K562 (cell line): Measurements from ENCODE around the gene TUBB1. TPM values are rescaled to one million over a fixed set of nuclear protein-coding genes. Genes with fewer than 3 reads are reported as not detected.
A peak's percentile ranks its signal among the peaks of the same experiment; 100 is the strongest.

Experiments used
- BRD9 ChIP-seq: fragments of 450-650 bp; IDR thresholded peaks from 2 replicates; pipeline ENCODE4 v1.6.1; 2018; ENCODE audit warnings: low read depth; ENCODE audit not compliant: partially characterized antibody
- CBX3 ChIP-seq, 2 experiments: IDR thresholded peaks; 1 replicate in 1 of 2; 2 replicates in 1 of 2; pipeline ENCODE4 v1.6.1; 2012; ENCODE audit warnings: inconsistent platforms in 2 of 2, low read length in 2 of 2, borderline replicate concordance in 1 of 2, control low read depth in 1 of 2
- CHD1 ChIP-seq: fragments of 200-600 bp; sonication (generic); IDR thresholded peaks from one replicate; pipeline ENCODE4 v1.6.1; 2012; ENCODE audit warnings: mild to moderate bottlenecking, moderate library complexity, low read length, inconsistent platforms
- GABPB1 ChIP-seq: sonication (generic); formaldehyde crosslinking; IDR thresholded peaks from 2 replicates; pipeline ENCODE4 v1.8.0; 2022; ENCODE audit warnings: mild to moderate bottlenecking, missing genetic modification reagents
- HNRNPUL1 ChIP-seq: fragments of 200-400 bp; formaldehyde crosslinking; IDR thresholded peaks from 2 replicates; pipeline ENCODE4 v1.6.1; 2017; ENCODE audit warnings: low read length
- HOXB6 ChIP-seq: fragments of 250-450 bp; sonication (Bioruptor Pico); IDR thresholded peaks from 2 replicates; pipeline ENCODE4 v1.5.1; 2022; ENCODE audit warnings: mild to moderate bottlenecking, borderline replicate concordance
- MBD2 ChIP-seq: sonication (generic); IDR thresholded peaks from 2 replicates; pipeline ENCODE4 v1.6.1; 2016; ENCODE audit warnings: low read depth, borderline replicate concordance
- MCM7 ChIP-seq, 2 experiments: fragments of 450-650 bp; IDR thresholded peaks; 2 replicates each; pipeline ENCODE4 v1.6.1; 2016 to 2018
- MIER1 ChIP-seq: fragments of 450-650 bp; IDR thresholded peaks from 2 replicates; pipeline ENCODE4 v1.6.1; 2016; ENCODE audit warnings: antibody characterized with exemption, mild to moderate bottlenecking, low read depth
- MYC ChIP-seq, 2 experiments: fragments of 250-450 bp in 1 of 2; sonication (Bioruptor Pico) in 1 of 2; IDR thresholded peaks; 2 replicates each; pipeline versions ENCODE4 v1.5.1 to v1.6.1; 2012 to 2021; ENCODE audit warnings: low read depth in 2 of 2, borderline replicate concordance in 1 of 2, improper control_type of control experiment in 1 of 2, low read length in 1 of 2, mild to moderate bottlenecking in 1 of 2, moderate library complexity in 1 of 2
- NCOR1 ChIP-seq: fragments of 450-650 bp; IDR thresholded peaks from 2 replicates; pipeline ENCODE4 v1.6.1; 2016; ENCODE audit warnings: mild to moderate bottlenecking, moderate library complexity
- POLR2G ChIP-seq: fragments of 200-400 bp; formaldehyde crosslinking; IDR thresholded peaks from 2 replicates; pipeline ENCODE4 v1.6.1; 2017; ENCODE audit warnings: low read depth, mild to moderate bottlenecking, antibody characterized with exemption, low read length, moderate library complexity
- SREBF2 ChIP-seq: sonication (generic); formaldehyde crosslinking; IDR thresholded peaks from 2 replicates; pipeline ENCODE4 v1.4.0; 2020; ENCODE audit warnings: mild to moderate bottlenecking, missing genetic modification reagents
- SRSF7 ChIP-seq: fragments of 200-400 bp; formaldehyde crosslinking; optimal IDR thresholded peaks from 2 replicates; pipeline ENCODE3; 2017; ENCODE audit warnings: mild to moderate bottlenecking, low read depth, low read length
- SUPT5H ChIP-seq: fragments of 450-650 bp; IDR thresholded peaks from 2 replicates; pipeline ENCODE4 v1.6.1; 2016
- TRIM25 ChIP-seq: fragments of 450-650 bp; IDR thresholded peaks from 2 replicates; pipeline ENCODE4 v1.7.0; 2016; ENCODE audit warnings: borderline replicate concordance
- U2AF1 ChIP-seq: fragments of 200-400 bp; formaldehyde crosslinking; optimal IDR thresholded peaks from 2 replicates; pipeline ENCODE3; 2017; ENCODE audit warnings: mild to moderate bottlenecking, low read depth, low read length, moderate library complexity
- ZBTB7A ChIP-seq: IDR thresholded peaks from 2 replicates; pipeline ENCODE4 v1.6.1; 2011; ENCODE audit warnings: low read depth, mild to moderate bottlenecking, low read length, moderate library complexity, borderline replicate concordance; ENCODE audit not compliant: control insufficient read depth
- ZNF197 ChIP-seq: fragments of 200-800 bp; sonication (Bioruptor generic); IDR thresholded peaks from 2 replicates; pipeline ENCODE4 v1.6.1; 2016; ENCODE audit warnings: low read depth, missing genetic modification characterization, missing compliant biosample characterization
- ZNF232 ChIP-seq: sonication (generic); formaldehyde crosslinking; IDR thresholded peaks from 2 replicates; pipeline ENCODE4 v1.8.0; 2022; ENCODE audit warnings: mild to moderate bottlenecking, missing genetic modification reagents
- ZNF395 ChIP-seq: fragments of 200-800 bp; sonication (Bioruptor generic); IDR thresholded peaks from 2 replicates; pipeline ENCODE4 v1.6.1; 2017; ENCODE audit warnings: missing genetic modification characterization, missing compliant biosample characterization
- ZNF584 ChIP-seq: fragments of 200-800 bp; sonication (Bioruptor generic); IDR thresholded peaks from 2 replicates; pipeline ENCODE4 v1.6.1; 2016; ENCODE audit warnings: low read depth, mild to moderate bottlenecking, missing genetic modification characterization, missing compliant biosample characterization
- ZNF586 ChIP-seq: fragments of 450-650 bp; formaldehyde crosslinking; conservative IDR thresholded peaks from 2 replicates; pipeline ENCODE4 v1.4.0; 2020; ENCODE audit warnings: mild to moderate bottlenecking, moderate library complexity
- polyA plus RNA-seq, 8 experiments: library from polyadenylated mRNA; depleted of rRNA in 4 of 8; stranded (reverse) in 5 of 8; unstranded in 3 of 8; fragments of >200 nt; fragmentation: Nextera tagmentation in 2 of 8; fragmentation: Illumina TruSeq in 1 of 8; extraction: Ambion mirVana in 2 of 8; extraction: Trizol in 1 of 8; gene quantifications; 2 replicates each; pipeline versions ENCODE4 v1.2.1 to v1.2.3, GENCODE V29; 2011 to 2014; ENCODE audit warnings: inconsistent platforms in 1 of 8, missing spikeins in 1 of 8
- total RNA-seq, 7 experiments: library from RNA; depleted of rRNA in 6 of 7; stranded (reverse); fragments of >200 nt in 6 of 7; fragmentation: Illumina TruSeq in 2 of 7; extraction: Trizol in 2 of 7; gene quantifications; 2 replicates each; pipeline versions ENCODE4 v1.2.1 to v1.2.3, GENCODE V29; 2011 to 2021; ENCODE audit warnings: low replicate concordance in 1 of 7

Gene TUBB1
- total and polyA plus RNA-seq, 9 of the 15 experiments (the other 6 are each of a cell fraction or from before 2014, with no cell fraction given): 1.5 to 3.9 (median 2.4) TPM

DNA sequence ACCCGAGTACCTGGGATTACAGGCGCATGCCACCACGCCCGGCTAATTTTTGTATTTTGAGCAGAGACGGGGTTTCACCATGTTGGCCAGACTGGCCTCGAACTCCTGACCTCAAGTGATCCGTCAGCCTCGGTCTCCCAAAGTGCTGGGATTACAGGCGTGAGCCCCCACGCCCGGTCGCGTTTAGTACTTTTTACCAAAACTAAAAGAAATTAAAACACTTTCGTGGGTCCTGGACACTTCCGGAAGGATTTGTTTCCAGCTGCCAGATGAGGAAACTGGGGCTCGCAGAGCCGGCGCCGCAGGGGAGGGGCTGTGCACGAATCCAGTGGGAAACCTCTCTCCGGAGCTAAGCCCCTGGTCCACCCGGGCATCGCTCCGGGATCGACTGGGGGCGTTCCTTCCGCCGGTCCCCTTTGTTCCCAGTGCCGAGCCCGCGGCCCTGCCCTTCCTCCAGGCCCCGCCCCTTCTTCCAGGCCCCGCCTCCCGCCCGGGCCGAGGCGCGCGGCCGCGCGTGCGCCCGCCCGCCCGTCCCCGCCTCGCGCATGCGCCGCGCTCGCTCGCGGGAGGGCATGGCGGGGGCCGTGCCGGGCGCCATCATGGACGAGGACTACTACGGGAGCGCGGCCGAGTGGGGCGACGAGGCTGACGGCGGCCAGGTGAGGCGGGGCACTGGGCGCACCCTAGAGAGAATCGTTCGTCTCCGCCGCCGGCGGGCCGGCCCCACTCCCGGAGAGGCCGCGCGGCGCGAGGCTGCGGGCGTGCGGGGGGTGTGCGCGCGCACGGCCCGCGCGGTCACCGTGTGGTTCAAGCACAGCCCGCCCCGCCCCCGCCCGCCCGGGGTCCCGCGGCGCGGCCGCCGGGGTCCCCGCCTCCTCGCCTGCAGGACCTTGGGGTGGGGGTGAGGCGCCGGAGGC is 38.3 kb upstream of the TUBB1 start, which contains the start of gene NELFCD (continued):
- no peak for TF ChIP-seq ZNF232 (CRISPR knock-in tag)
- no peak for TF ChIP-seq MIER1
- TF ChIP-seq MCM7 (IDR thresholded peaks at IDR 0.05): no peak
- TF ChIP-seq HOXB6 (CRISPR knock-in tag): no peak
- TF ChIP-seq GABPB1 (CRISPR knock-in tag): no peak
- no peak for TF ChIP-seq SREBF2 (CRISPR knock-in tag)
- TF ChIP-seq ZNF197 (CRISPR knock-in tag): peak; percentile 77; the same call in 1 of the 2 replicates
- no peak for TF ChIP-seq TRIM25
- TF ChIP-seq SRSF7: no peak
- TF ChIP-seq POLR2G: peak; percentile 92
- TF ChIP-seq ZNF586 (CRISPR knock-in tag): no peak
- peak; percentile 78 for TF ChIP-seq SUPT5H
- TF ChIP-seq ZNF395 (CRISPR knock-in tag): no peak; the same call in 1 of the 2 replicates
- no peak for TF ChIP-seq U2AF1
- TF ChIP-seq BRD9: no peak
- TF ChIP-seq NCOR1: no peak
- peak in 1 of 2 experiments; percentile 9; a peak in 1 of 3 replicates for TF ChIP-seq CBX3 (IDR thresholded peaks at IDR 0.05; ENCODE audit: borderline replicate concordance in 1 of 2, low read length in 2 of 2)
- 0 out of 2 replicates have a peak, but pooled peaks have one; percentile 28 for TF ChIP-seq MBD2
- no peak for TF ChIP-seq HNRNPUL1
- TF ChIP-seq ZNF584: no peak
- TF ChIP-seq CHD1: no peak
- TF ChIP-seq ZBTB7A: peak; percentile 93
- TF ChIP-seq MYC (IDR thresholded peaks at IDR 0.05; ENCODE audit: low read depth, low read length): peak; percentile 89
- no peak; the same call in 1 of the 2 replicates for TF ChIP-seq MYC (CRISPR knock-in tag; IDR thresholded peaks at IDR 0.05; ENCODE audit: borderline replicate concordance, low read depth)
